Calu3 (cell line): ENCODE measurements around the gene CTNNA2. TPM values are rescaled to one million over a fixed set of nuclear protein-coding genes. Genes with fewer than 3 reads are reported as not detected.

Experiments used
- BruUV-seq: library from RNA; stranded (reverse); fragments of 400-500 nt; replicated peaks from 2 replicates; lab custom pipeline; 2021; lab: Mats Ljungman, UMichigan
- CTCF ChIA-PET: fragments of 300-600 bp; sonication (Branson Sonifier 250); formaldehyde crosslinking; loops from one replicate; lab custom pipeline; 2022; ENCODE audit warnings: antibody characterized with exemption; lab: Charles Lee
- DNase-seq: peaks from one replicate; pipeline ENCODE4 v3.0.0; 2022
- H3K27ac Mint-ChIP-seq: one replicate; pipeline ENCODE4 v1.8.0; 2022; ENCODE audit warnings: mixed read lengths; ENCODE audit not compliant: unreplicated experiment
- H3K27me3 Mint-ChIP-seq: one replicate; pipeline ENCODE4 v1.8.0; 2022; ENCODE audit warnings: mixed read lengths; ENCODE audit not compliant: unreplicated experiment
- H3K36me3 Mint-ChIP-seq: one replicate; pipeline ENCODE4 v1.8.0; 2022; ENCODE audit warnings: mild to moderate bottlenecking, moderate library complexity, mixed read lengths; ENCODE audit not compliant: insufficient read depth, unreplicated experiment
- H3K4me1 Mint-ChIP-seq: one replicate; pipeline ENCODE4 v1.8.0; 2022; ENCODE audit warnings: mild to moderate bottlenecking, low read depth, mixed read lengths; ENCODE audit not compliant: unreplicated experiment
- H3K4me3 Mint-ChIP-seq: one replicate; pipeline ENCODE4 v1.8.0; 2022; ENCODE audit warnings: mild to moderate bottlenecking, low read depth, moderate library complexity, mixed read lengths; ENCODE audit not compliant: unreplicated experiment
- H3K9me3 Mint-ChIP-seq: one replicate; pipeline ENCODE4 v1.8.0; 2022; ENCODE audit warnings: low read depth, mixed read lengths; ENCODE audit not compliant: unreplicated experiment
- intact Hi-C: fragments of 100-400 bp; cut with micrococcal nuclease; formaldehyde crosslinking; loops from one replicate; pipeline ENCODE4 v1.10.0; 2022; ENCODE audit not compliant: unreplicated experiment
- total RNA-seq: library from RNA; stranded (reverse); gene quantifications from 2 replicates; pipeline ENCODE4 v1.2.3, GENCODE V29; 2022
- TF ChIP-seq, protein P1 (sequence below): fragments of 200-600 bp; IDR thresholded peaks from one replicate; pipeline ENCODE4 v1.8.0; 2022; ENCODE audit warnings: antibody characterized with exemption; ENCODE audit not compliant: unreplicated experiment

CTNNA2 gene
- total RNA-seq, 1 experiment from 2014 or later: not detected

DNA sequence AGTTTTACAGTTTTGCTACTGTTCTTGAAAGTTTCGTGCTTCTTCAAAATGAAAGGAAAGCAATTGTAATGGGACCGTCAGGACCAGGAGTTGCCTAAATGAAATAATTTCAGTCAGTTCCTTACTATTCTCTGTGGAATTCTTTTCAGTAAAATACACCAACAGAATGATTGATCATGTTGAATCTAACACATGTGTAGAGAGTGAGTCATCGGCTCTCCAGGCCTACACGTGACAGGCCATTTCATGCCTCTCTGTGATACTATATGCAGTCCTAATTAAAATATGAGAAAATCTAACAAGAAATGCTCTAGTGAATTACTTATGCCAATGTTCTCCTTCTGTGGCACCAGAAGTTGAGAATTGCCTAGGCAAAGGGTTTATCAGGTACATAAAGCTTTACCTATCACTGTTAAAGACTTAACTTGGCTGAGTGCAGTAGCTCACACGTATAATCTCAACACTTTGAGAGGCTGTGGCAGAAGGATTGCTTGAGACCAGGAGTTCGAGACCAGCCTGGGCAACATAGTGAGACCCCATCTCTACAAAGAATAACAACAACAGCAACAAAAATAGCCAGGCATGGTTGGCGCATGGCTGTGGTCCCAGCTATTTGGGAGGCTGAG, 592.3 kb downstream of the CTNNA2 start:
- CTCF ChIA-PET: no interaction called here
- no TSS peak for BruUV-seq
- Mint-ChIP-seq H3K27ac (no peak overlapping the region), H3K27me3 (no peaks in the 10 kb centered on the region), H3K36me3 (no peaks in the 10 kb centered on the region), H3K9me3 (peaks cover 13% of the 10 kb centered on the region), H3K4me3 (no peak overlapping the region), H3K4me1 (no peaks in the 10 kb centered on the region)
- intact Hi-C loops: no loop called here
- DNase-seq: no peak
- TF ChIP-seq, protein P1, sequence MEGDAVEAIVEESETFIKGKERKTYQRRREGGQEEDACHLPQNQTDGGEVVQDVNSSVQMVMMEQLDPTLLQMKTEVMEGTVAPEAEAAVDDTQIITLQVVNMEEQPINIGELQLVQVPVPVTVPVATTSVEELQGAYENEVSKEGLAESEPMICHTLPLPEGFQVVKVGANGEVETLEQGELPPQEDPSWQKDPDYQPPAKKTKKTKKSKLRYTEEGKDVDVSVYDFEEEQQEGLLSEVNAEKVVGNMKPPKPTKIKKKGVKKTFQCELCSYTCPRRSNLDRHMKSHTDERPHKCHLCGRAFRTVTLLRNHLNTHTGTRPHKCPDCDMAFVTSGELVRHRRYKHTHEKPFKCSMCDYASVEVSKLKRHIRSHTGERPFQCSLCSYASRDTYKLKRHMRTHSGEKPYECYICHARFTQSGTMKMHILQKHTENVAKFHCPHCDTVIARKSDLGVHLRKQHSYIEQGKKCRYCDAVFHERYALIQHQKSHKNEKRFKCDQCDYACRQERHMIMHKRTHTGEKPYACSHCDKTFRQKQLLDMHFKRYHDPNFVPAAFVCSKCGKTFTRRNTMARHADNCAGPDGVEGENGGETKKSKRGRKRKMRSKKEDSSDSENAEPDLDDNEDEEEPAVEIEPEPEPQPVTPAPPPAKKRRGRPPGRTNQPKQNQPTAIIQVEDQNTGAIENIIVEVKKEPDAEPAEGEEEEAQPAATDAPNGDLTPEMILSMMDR: no peak

DNA sequence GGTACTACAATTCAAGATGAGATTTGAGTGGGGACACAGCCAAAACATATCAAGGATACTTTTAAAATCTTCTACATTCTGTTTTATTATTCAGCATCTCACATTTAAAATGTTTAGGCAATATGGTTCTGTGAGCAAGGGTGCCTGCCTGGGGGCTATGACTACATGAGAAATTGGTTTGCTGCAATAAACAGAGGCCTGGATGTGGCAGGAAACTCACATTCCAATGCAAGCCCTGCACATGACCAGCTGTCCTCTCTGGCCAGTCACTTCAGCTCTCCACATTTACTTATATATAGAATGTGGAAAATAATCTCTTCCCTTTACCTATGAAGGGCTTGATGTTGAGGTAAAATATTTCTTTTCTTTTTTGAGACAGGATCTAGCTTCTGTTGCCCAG, 598.3 kb downstream of the CTNNA2 start:
- no peak for DNase-seq
- no peaks in the 10 kb centered on the region for H3K4me1 Mint-ChIP-seq
- H3K27me3 Mint-ChIP-seq: no peaks in the 10 kb centered on the region
- intact Hi-C loops: no loop called here
- H3K36me3 Mint-ChIP-seq: no peaks in the 10 kb centered on the region
- H3K9me3 Mint-ChIP-seq: peaks cover 9% of the 10 kb centered on the region
- H3K4me3 Mint-ChIP-seq: no peak overlapping the region
- CTCF ChIA-PET: no interaction called here
- TF ChIP-seq, protein P1: no peak
- H3K27ac Mint-ChIP-seq: no peak overlapping the region
- no TSS peak for BruUV-seq

DNA sequence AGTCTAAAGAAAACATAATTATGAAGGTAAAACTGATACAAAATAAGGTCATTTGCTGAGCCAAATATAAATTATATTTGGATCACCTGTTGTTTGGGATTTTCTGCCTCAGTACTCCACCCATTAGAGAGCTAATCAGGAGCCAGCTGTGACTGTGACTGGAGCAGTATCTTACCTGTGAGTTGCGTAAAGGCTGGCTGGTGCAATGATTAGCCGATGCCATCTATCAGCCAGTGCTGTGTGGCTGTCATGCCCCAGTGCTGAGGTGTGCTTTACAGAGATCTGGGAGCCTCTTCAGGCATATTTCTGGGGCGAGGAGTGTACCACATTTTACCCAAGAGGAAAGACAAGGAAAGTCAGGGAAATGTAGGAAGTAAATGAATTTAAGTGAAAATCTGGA, 599.9 kb downstream of the CTNNA2 start:
- no peak overlapping the region for H3K27ac Mint-ChIP-seq
- no peak for DNase-seq
- intact Hi-C loops: no loop called here
- no peaks in the 10 kb centered on the region for H3K36me3 Mint-ChIP-seq
- no TSS peak for BruUV-seq
- CTCF ChIA-PET: interaction anchor here (0.5 kb wide), 1 partner anchor 10 kb away, joined by 5 read pairs; no protein-coding TSS in a partner anchor
- peaks cover 13% of the 10 kb centered on the region for H3K9me3 Mint-ChIP-seq
- no peak overlapping the region for H3K4me3 Mint-ChIP-seq
- TF ChIP-seq, protein P1: no peak
- no peaks in the 10 kb centered on the region for H3K27me3 Mint-ChIP-seq
- H3K4me1 Mint-ChIP-seq: no peaks in the 10 kb centered on the region

DNA sequence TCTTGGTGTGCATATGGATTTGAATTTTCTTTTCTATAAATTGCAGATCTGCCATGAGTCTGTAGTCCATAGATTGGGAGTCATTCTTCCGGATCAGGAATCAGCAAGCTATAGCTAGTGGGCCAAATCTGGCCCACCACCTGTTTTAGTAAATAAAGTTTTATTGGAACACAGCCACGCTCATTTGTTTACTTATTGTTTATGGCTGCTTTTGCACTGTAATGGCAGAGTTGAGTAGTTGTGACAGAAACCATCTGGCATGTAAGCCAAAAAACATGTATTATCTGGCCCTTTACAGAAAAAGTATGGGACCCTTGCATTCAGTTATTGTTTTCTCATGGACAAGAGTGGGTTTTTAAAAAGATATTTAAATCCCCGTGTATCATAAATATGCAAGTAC, 600.5 kb downstream of the CTNNA2 start:
- Mint-ChIP-seq H3K27ac (no peak overlapping the region), H3K4me1 (no peaks in the 10 kb centered on the region), H3K36me3 (no peaks in the 10 kb centered on the region), H3K27me3 (no peaks in the 10 kb centered on the region), H3K4me3 (no peak overlapping the region), H3K9me3 (peaks cover 13% of the 10 kb centered on the region)
- intact Hi-C loops: no loop called here
- CTCF ChIA-PET: no interaction called here
- BruUV-seq: no TSS peak
- TF ChIP-seq, protein P1: no peak
- DNase-seq: no peak
